ENCODE results near the gene SLC15A3.
"Not testable (repeated sequence)": the region's sequence is repeated elsewhere in the genome, so short reads cannot be mapped to it uniquely, and the experiment has no call there.

SLC15A3 gene

DNA sequence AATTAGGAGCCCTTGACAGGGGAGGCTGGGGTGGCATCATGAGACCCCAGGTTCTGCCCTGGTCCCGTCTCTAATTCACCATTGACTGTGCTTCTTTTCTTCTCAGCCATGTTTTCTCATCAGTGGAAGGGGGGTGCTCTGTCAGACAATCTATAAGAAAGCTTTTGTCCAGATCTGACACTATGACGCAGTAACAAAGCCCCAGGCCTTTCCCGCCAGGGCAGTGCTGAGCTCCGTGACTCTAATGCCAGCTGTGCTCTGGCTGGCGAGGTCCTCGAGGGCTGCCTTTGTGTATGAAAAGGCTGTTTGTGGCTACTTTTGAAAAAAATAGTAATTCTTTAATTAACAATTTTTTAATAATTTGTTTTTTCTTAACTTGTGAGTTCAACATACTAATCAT, 22.8 kb upstream of the SLC15A3 start:
- DNase-seq, result no peak

DNA sequence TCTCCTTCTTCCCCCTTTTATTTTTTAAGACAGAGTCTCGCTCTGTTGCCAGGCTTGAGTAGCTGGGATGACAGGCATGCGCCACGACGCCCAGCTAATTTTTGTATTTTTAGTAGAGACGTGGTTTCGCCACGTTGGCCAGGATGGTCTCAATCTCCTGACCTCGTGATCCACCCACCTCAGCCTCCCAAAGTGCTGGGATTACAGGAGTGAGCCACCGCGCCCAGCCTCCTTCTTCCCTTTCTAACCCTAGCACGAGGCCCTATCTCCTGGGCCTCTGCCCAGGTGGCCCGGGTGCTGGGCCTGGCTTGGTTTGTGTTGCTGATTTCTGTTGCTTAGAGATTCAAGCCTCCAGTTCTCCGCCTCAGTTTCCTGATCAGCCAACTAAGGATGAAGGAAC, 22.3 kb upstream of the SLC15A3 start:
- not testable (repeated sequence) for DNase-seq

- DNase-seq, result no peak
Measured at GRCh38 chr11:60973699-60974098, 21.7 kb upstream of the SLC15A3 start.

GRCh38 chr11:60972182-60973030, 20.4 kb upstream of the SLC15A3 start:
- DNase-seq, result no peak

GRCh38 chr11:60971520-60971919, 19.5 kb upstream of the SLC15A3 start, which contains the start of gene CD6:
TSS of gene CD6 (plus strand) at chr11:60971680. CDS start at chr11:60971866, 186 bp downstream.
- no peak for DNase-seq

- DNase-seq, result no peak
Measured at GRCh38 chr11:60970890-60971289, 18.9 kb upstream of the SLC15A3 start.

GRCh38 chr11:60970369-60970774, 18.4 kb upstream of the SLC15A3 start:
- peak in 1 of 2 experiments; percentile 33 for DNase-seq

- no peak for DNase-seq
Measured at GRCh38 chr11:60968223-60968622, 16.2 kb upstream of the SLC15A3 start.

DNA sequence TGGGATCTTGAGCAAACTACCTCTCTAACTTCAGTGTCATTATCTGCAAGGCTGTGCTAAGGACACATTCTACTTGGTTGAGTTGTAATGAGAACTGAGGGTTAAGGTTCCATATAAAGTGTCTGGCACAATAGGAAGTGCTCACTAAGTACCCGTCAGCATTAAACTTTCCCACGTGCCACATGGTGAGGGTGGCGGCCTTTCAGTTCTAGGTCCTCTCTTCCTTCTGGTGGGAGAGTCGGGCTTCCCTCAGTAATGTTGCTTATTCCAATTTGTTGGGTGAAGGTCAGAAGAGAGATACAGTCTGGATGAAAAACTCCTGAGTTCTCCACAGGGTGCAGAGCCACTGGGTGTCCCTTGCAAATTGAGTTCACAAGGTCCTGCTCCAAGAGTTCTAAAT, 14.9 kb upstream of the SLC15A3 start:
- no peak for DNase-seq

GRCh38 chr11:60964801-60965200, 12.8 kb upstream of the SLC15A3 start:
- peak in 1 of 2 experiments; percentile 25 for DNase-seq

DNA sequence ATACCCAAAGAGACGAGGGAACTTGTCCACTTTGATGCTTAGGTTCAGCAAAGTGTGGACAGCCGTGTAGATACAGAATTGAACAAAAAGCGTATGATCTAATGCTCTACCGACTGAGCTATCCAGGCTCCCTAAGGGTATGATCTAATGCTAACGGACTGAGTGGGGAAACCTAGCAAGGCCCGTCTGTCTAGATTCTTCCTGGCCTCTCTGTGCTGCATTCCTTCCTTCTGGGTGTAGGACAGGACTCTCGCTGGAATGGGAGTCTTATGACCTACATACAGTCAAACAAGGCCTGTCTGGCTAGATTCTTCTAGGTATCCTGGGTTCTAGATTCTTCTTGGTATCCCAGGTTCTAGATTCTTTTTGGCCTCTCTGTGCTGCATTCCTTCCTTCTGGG, 8.4 kb upstream of the SLC15A3 start:
- DNase-seq, result no peak

DNA sequence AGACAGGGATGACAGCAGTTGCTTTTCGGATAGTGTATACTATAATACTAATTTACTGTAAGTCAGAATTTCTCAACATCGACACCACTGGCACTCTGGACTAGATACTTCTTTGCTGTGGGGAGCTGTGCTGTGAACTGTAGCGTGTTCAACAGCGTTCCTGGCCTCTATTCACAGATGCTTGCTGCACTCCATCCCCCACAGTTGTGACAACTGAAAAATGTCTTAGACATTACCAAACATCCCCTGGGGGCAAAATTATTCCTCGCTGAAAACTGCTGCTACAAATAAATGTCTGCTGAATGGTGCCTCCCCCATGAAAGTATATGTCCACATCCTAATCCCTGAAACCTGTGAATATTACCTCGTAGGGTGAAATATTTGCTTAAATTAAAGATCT, 7.5 kb upstream of the SLC15A3 start:
- no peak for DNase-seq

GRCh38 chr11:60957188-60957587, 5.2 kb upstream of the SLC15A3 start:
- DNase-seq, result no peak

GRCh38 chr11:60955571-60955970, 3.6 kb upstream of the SLC15A3 start:
- DNase-seq, result peak in 1 of 2 experiments; percentile 13

DNA sequence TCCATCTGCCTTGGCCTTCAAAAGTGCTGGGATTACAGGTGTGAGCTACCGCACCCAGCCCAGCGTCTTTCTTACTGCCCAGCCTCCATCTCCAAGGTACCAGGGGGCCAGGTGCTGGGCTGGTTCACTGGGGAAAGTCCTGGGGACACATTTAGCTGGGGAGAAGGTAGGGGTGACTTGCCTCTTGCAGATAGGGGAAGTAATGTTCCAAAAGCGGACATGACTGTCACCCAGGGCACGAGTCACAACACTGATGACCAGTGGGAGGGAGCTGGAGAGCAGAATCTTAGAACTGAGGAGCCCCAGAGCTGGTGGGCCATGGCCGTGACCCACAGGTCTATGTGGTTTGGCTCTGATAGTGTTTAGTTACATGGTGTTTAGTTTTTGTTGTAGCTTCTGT, 2.4 kb upstream of the SLC15A3 start:
- no peak for DNase-seq

DNA sequence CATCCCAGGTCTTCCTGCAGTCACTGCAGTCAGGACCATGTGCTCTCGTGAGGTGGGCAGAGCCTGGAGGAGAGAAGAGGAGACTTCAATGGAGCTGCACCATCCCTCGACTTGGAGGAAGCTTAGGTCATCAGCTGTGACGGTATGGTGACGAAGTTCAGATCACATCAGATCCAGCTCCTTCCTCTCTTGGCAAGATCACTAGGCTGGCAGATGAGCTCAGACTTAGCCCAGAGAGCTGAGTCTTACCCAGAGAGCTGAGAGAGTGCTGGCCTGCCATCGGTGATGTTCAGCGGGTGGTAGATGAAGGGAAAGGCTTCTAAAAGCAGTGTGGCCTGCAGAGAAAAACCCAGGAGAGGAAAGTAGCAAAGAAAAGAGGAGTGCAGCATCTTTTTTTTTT, 1.8 kb upstream of the SLC15A3 start:
- DNase-seq, result no peak

GRCh38 chr11:60952742-60953170, 780 bp upstream of the SLC15A3 start:
- no peak for DNase-seq

DNA sequence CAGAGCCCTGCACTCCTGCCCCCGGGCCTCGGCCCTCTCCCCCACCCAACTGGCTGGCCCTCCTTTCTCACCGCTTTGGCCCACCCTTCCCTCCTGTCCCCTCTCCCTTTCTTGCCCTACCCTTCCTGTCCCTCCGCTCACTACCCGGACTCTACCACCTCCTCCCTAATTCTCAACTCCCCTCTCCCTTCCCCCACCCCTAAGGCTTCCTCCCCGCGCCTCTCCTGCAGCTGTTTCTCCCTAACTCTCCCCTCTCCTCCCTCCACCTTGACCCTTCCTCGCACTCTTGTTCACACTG, 421 bp downstream of the SLC15A3 start:
- DNase-seq, result no peak

- no peak for DNase-seq
Measured at GRCh38 chr11:60950933-60951605, 907 bp downstream of the SLC15A3 start.

DNA sequence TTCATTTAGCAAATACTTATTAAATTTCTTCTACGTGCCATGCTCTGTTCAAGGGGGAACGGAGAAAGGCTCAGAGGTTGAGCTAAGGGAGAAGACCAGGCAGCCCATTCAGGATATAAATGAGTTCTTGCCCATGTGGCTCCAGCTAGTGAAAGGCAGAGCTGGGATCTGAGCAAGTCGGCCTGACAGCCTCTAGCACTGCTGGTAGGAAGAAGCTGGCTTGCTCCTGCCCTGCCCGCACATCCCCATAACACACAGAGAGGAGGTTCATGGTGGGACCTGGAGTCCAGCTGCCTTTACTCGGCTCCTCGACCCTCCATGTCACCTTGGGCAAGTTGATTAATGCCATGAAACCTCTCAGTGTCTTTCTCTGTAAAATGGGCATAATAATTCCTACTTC, 2.0 kb downstream of the SLC15A3 start:
- DNase-seq, result no peak

- peak; percentile 73 to 93 for DNase-seq
Measured at GRCh38 chr11:60948250-60948649, 3.7 kb downstream of the SLC15A3 start.

- peak in 1 of 2 experiments; percentile 47 for DNase-seq
Measured at GRCh38 chr11:60947700-60948099, 4.3 kb downstream of the SLC15A3 start.

GRCh38 chr11:60946601-60947264, 5.2 kb downstream of the SLC15A3 start:
- peak in 1 of 2 experiments; percentile 73 for DNase-seq

DNA sequence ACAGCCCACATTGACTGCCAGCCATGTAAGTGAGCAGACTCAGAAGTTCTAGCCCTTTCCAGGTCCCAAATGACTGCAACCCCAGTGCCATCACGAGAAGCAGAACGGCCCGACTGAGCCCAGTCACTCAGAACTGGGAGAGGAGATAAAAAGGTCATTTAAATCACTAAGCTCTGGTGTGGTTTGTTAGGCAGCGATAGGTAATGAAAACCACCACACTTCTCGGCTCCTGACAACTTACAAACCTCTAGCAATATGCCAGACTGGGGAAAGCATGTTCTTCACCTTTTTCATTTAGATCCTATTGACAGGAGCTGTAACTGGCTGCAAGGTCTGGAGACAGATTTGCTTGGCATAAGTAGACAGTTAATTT, 6.7 kb downstream of the SLC15A3 start:
- DNase-seq, result no peak

Measured in NCI-H524 (cell line).